ENCODE results near the gene LRRN2.

Gene LRRN2

DNA sequence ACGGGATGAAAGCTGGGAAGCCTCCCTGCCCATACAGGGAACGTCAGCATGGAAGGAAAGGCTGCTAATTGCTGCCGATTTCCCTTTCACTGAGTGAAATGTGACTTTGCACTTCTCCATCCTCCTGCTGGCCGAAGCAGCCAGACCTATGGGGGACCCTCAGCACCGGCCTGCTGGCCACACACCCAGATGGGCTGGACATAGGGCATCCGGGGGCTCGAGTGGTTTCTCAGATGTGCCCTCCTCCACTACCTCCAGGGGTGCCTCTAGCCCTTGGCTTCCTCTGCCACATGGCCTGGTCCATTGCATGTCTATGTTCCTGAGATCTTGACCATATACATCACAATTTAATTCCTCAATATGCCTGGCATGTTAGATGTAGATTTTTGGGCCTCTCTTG, 79.7 kb downstream of the LRRN2 start:
- H3K27ac ChIP-seq (ENCODE audit: low read depth, low read length): no peak overlapping the region
- no peaks in the 10 kb centered on the region for H3K4me1 ChIP-seq (ENCODE audit: insufficient read depth, low read length)
- no peak overlapping the region for H3K9ac ChIP-seq (ENCODE audit: low read length)
- H3K4me3 ChIP-seq (ENCODE audit: low read depth in 1 of 2, low read length in 2 of 2): no peak overlapping the region
- H3K27me3 ChIP-seq (ENCODE audit: control insufficient read depth in 1 of 2, insufficient read depth in 2 of 2, low read length in 2 of 2): no peaks in the 10 kb centered on the region
- no peaks in the 10 kb centered on the region for H3K36me3 ChIP-seq (ENCODE audit: insufficient read depth, low read length)
- H3K9me3 ChIP-seq (ENCODE audit: low read length): no peaks in the 10 kb centered on the region

DNA sequence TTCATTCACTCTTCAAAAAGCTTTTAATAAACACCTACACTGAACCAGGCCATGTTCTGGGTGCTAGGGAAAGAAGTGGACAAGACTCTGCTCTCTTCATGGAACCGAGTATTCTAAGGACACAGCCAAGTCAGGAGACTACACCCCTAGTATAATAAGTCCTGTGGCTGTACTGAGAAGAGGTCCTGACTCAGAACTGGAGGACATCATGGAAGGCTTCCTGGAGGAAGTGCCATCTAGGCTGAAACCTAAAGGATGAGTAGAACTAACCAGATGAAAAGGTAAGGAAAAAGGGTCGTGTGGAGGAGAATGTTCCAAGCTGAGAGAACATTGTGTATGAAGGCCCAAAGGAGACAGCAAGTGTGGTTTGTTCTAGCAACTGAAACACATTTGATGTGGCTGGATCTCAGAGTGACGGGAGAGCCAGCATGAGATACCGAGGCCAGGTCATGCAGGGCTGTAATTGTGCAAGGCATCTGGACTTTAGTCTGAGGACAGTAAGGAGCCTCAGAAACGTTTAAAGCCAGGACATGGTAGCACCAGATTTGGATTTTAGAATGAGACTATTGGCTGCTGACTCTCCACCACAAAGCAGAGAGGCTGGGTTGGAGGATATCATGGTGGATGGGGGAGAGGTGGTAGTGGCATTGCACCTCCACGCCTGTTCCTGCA, 82.5 kb downstream of the LRRN2 start:
- H3K9me3 ChIP-seq (ENCODE audit: low read length): no peaks in the 10 kb centered on the region
- no peak overlapping the region for H3K27ac ChIP-seq (ENCODE audit: low read depth, low read length)
- no peaks in the 10 kb centered on the region for H3K4me1 ChIP-seq (ENCODE audit: insufficient read depth, low read length)
- no peaks in the 10 kb centered on the region for H3K36me3 ChIP-seq (ENCODE audit: insufficient read depth, low read length)
- H3K4me3 ChIP-seq (ENCODE audit: low read depth in 1 of 2, low read length in 2 of 2): no peak overlapping the region
- no peaks in the 10 kb centered on the region for H3K27me3 ChIP-seq (ENCODE audit: control insufficient read depth in 1 of 2, insufficient read depth in 2 of 2, low read length in 2 of 2)
- H3K9ac ChIP-seq (ENCODE audit: low read length): no peak overlapping the region

- Histone ChIP-seq H3K4me1 (ENCODE audit: insufficient read depth, low read length) (no peaks in the 10 kb centered on the region), H3K27me3 (ENCODE audit: control insufficient read depth in 1 of 2, insufficient read depth in 2 of 2, low read length in 2 of 2) (no peaks in the 10 kb centered on the region), H3K36me3 (ENCODE audit: insufficient read depth, low read length) (no peaks in the 10 kb centered on the region), H3K4me3 (ENCODE audit: low read depth in 1 of 2, low read length in 2 of 2) (no peak overlapping the region), H3K9me3 (ENCODE audit: low read length) (no peaks in the 10 kb centered on the region), H3K9ac (ENCODE audit: low read length) (no peak overlapping the region), H3K27ac (ENCODE audit: low read depth, low read length) (no peak overlapping the region)
These were observed 83.4 kb downstream of the LRRN2 start for GRCh38 chr1:204602111-204602579.

- Histone ChIP-seq H3K27me3 (ENCODE audit: control insufficient read depth in 1 of 2, insufficient read depth in 2 of 2, low read length in 2 of 2) (no peaks in the 10 kb centered on the region), H3K9me3 (ENCODE audit: low read length) (no peaks in the 10 kb centered on the region), H3K4me3 (ENCODE audit: low read depth in 1 of 2, low read length in 2 of 2) (no peak overlapping the region), H3K9ac (ENCODE audit: low read length) (no peak overlapping the region), H3K27ac (ENCODE audit: low read depth, low read length) (no peak overlapping the region), H3K4me1 (ENCODE audit: insufficient read depth, low read length) (no peaks in the 10 kb centered on the region), H3K36me3 (ENCODE audit: insufficient read depth, low read length) (no peaks in the 10 kb centered on the region)
These were observed 84.6 kb downstream of the LRRN2 start for GRCh38 chr1:204600968-204601367.

- no peak overlapping the region for H3K27ac ChIP-seq (ENCODE audit: low read depth, low read length)
- no peak overlapping the region for H3K4me3 ChIP-seq (ENCODE audit: low read depth in 1 of 2, low read length in 2 of 2)
- no peaks in the 10 kb centered on the region for H3K4me1 ChIP-seq (ENCODE audit: insufficient read depth, low read length)
- H3K9me3 ChIP-seq (ENCODE audit: low read length): no peaks in the 10 kb centered on the region
- no peaks in the 10 kb centered on the region for H3K36me3 ChIP-seq (ENCODE audit: insufficient read depth, low read length)
- no peaks in the 10 kb centered on the region for H3K27me3 ChIP-seq (ENCODE audit: control insufficient read depth in 1 of 2, insufficient read depth in 2 of 2, low read length in 2 of 2)
- no peak overlapping the region for H3K9ac ChIP-seq (ENCODE audit: low read length)
These were observed 85.3 kb downstream of the LRRN2 start for GRCh38 chr1:204600203-204600602.

- Histone ChIP-seq H3K9ac (ENCODE audit: low read length) (no peak overlapping the region), H3K36me3 (ENCODE audit: insufficient read depth, low read length) (no peaks in the 10 kb centered on the region), H3K9me3 (ENCODE audit: low read length) (no peaks in the 10 kb centered on the region), H3K4me1 (ENCODE audit: insufficient read depth, low read length) (no peaks in the 10 kb centered on the region), H3K27ac (ENCODE audit: low read depth, low read length) (no peak overlapping the region), H3K27me3 (ENCODE audit: control insufficient read depth in 1 of 2, insufficient read depth in 2 of 2, low read length in 2 of 2) (no peaks in the 10 kb centered on the region), H3K4me3 (ENCODE audit: low read depth in 1 of 2, low read length in 2 of 2) (no peak overlapping the region)
These were observed 85.9 kb downstream of the LRRN2 start for GRCh38 chr1:204599596-204599995.

GRCh38 chr1:204599098-204599497, 86.4 kb downstream of the LRRN2 start:
- no peaks in the 10 kb centered on the region for H3K27me3 ChIP-seq (ENCODE audit: control insufficient read depth in 1 of 2, insufficient read depth in 2 of 2, low read length in 2 of 2)
- H3K27ac ChIP-seq (ENCODE audit: low read depth, low read length): no peak overlapping the region
- H3K9ac ChIP-seq (ENCODE audit: low read length): no peak overlapping the region
- H3K4me1 ChIP-seq (ENCODE audit: insufficient read depth, low read length): no peaks in the 10 kb centered on the region
- H3K36me3 ChIP-seq (ENCODE audit: insufficient read depth, low read length): no peaks in the 10 kb centered on the region
- no peaks in the 10 kb centered on the region for H3K9me3 ChIP-seq (ENCODE audit: low read length)
- no peak overlapping the region for H3K4me3 ChIP-seq (ENCODE audit: low read depth in 1 of 2, low read length in 2 of 2)

- H3K36me3 ChIP-seq (ENCODE audit: insufficient read depth, low read length): no peaks in the 10 kb centered on the region
- no peaks in the 10 kb centered on the region for H3K9me3 ChIP-seq (ENCODE audit: low read length)
- H3K9ac ChIP-seq (ENCODE audit: low read length): no peak overlapping the region
- H3K27ac ChIP-seq (ENCODE audit: low read depth, low read length): no peak overlapping the region
- H3K4me1 ChIP-seq (ENCODE audit: insufficient read depth, low read length): no peaks in the 10 kb centered on the region
- no peak overlapping the region for H3K4me3 ChIP-seq (ENCODE audit: low read depth in 1 of 2, low read length in 2 of 2)
- H3K27me3 ChIP-seq (ENCODE audit: control insufficient read depth in 1 of 2, insufficient read depth in 2 of 2, low read length in 2 of 2): no peaks in the 10 kb centered on the region
These were observed 87.1 kb downstream of the LRRN2 start for GRCh38 chr1:204598319-204598969.

DNA sequence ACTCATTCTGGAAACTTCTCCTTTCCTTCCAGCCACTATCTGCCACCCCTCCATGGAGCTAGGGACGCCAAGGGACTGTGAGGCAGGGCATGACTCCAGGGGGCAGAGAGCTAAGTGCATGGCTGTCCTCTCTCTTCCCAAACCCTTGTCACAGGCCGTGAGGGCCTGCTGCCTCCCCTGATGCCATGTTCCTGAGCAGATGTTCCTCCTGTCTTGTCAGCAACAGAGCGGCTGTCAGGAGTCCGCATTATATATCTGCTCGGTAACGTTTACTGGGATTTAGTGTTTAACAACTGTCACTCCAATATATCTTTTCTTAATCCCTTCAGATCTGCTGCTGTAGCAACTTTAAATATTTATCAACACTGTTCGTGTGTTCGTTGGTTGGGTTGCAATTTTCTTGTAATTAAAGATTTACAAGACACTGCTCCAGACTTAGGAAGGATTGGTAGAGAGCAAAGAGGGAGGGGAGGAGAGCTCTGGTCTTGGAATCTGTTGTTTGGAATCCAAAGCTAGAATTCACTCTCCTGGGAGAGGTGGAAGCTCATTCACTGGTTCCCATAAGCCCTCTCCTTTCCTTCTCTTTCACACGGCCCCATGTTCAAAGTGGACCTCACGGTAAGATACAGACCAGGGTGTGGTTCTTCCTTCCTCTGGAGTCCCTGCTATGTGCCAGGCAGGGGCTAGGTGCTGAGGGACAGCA, 93.1 kb downstream of the LRRN2 start:
- no peaks in the 10 kb centered on the region for H3K27me3 ChIP-seq (ENCODE audit: control insufficient read depth in 1 of 2, insufficient read depth in 2 of 2, low read length in 2 of 2)
- no peak overlapping the region for H3K27ac ChIP-seq (ENCODE audit: low read depth, low read length)
- no peaks in the 10 kb centered on the region for H3K4me1 ChIP-seq (ENCODE audit: insufficient read depth, low read length)
- no peak overlapping the region for H3K4me3 ChIP-seq (ENCODE audit: low read depth in 1 of 2, low read length in 2 of 2)
- no peak overlapping the region for H3K9ac ChIP-seq (ENCODE audit: low read length)
- no peaks in the 10 kb centered on the region for H3K36me3 ChIP-seq (ENCODE audit: insufficient read depth, low read length)
- no peaks in the 10 kb centered on the region for H3K9me3 ChIP-seq (ENCODE audit: low read length)

DNA sequence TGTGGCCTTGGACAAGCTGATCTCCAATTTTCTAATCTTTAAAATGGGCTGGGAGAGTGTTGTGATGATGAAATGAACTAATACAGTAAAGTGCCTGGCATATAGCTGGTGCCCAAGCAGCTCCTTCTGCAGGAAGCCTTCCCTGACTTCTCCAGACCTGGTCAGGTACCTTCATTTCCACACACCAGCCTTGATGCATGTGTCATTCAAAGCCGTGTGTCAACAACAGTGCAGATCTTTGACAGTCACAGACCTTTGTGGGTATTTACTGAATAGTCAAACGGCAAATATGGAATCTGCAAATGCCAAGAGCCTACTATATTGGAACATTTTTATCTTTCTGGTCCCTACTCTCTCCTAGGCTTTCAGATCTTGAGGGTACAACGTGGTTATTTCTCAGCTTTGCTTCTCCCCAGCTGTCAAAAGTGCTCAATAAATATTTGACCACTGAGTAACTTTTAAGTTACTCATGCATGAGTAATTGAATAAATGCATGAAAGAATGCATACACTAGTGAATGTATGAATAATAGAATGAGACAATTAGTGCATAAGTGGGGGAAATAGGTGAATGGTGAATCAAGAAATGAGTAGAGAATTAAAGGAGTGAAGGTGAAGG, 94.0 kb downstream of the LRRN2 start:
- Histone ChIP-seq H3K27me3 (ENCODE audit: control insufficient read depth in 1 of 2, insufficient read depth in 2 of 2, low read length in 2 of 2) (no peaks in the 10 kb centered on the region), H3K4me1 (ENCODE audit: insufficient read depth, low read length) (no peaks in the 10 kb centered on the region), H3K36me3 (ENCODE audit: insufficient read depth, low read length) (no peaks in the 10 kb centered on the region), H3K4me3 (ENCODE audit: low read depth in 1 of 2, low read length in 2 of 2) (no peak overlapping the region), H3K9me3 (ENCODE audit: low read length) (no peaks in the 10 kb centered on the region), H3K9ac (ENCODE audit: low read length) (no peak overlapping the region), H3K27ac (ENCODE audit: low read depth, low read length) (no peak overlapping the region)

DNA sequence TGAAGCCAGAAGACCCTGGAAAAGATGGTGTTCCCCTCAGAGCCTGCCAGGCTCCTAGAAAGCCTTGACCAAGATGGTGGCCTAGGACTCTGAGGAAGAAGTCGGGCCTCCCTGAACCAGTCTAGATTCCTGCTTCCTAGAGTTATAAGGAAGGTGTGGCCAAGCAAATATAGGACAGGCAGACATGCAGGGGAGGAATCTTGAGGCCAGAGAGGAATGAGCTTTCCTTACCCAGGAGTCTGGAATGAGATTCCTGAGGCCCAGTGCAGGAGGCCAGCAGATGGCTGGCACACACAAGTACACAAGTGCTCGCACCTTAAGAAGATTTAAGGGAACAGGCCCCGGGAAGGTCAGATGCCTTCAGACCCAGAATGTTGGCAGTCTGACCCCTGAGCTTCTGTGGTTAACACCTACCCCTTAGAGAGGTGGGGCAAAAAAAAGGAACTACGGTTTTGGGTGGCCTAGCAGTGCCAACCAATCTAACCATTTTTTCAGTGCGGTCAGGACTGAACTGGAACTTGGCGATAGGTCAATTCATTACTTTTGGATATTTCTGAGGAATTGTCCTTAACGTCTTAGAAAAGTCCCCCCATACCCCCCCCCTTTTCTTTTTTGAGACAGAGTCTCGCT, 96.0 kb downstream of the LRRN2 start:
- Histone ChIP-seq H3K36me3 (ENCODE audit: insufficient read depth, low read length) (no peaks in the 10 kb centered on the region), H3K27me3 (ENCODE audit: control insufficient read depth in 1 of 2, insufficient read depth in 2 of 2, low read length in 2 of 2) (no peaks in the 10 kb centered on the region), H3K27ac (ENCODE audit: low read depth, low read length) (no peak overlapping the region), H3K9me3 (ENCODE audit: low read length) (no peaks in the 10 kb centered on the region), H3K4me1 (ENCODE audit: insufficient read depth, low read length) (peaks cover under 1% of the 10 kb centered on the region), H3K4me3 (ENCODE audit: low read depth in 1 of 2, low read length in 2 of 2) (no peak overlapping the region), H3K9ac (ENCODE audit: low read length) (no peak overlapping the region)
